Thyroid gland (tissue), 4 donors: ENCODE data around the gene CMPK1. TPM values are rescaled to one million over a fixed set of nuclear protein-coding genes. Genes with fewer than 3 reads are reported as not detected.
"Not testable (repeated sequence)": the region's sequence is repeated elsewhere in the genome, so short reads cannot be mapped to it uniquely, and the experiment has no call there.

Experiments
- DNase-seq, 2 donors: peaks; one replicate each; pipeline ENCODE4 v3.0.0-alpha.2; 2019
- H3K27ac ChIP-seq, 3 donors: fragments of 200-600 bp; sonication (generic); 1 replicate in 2 of 3; 2 replicates in 1 of 3; pipeline ENCODE4 v1.5.1; 2016 to 2019; ENCODE audit warnings: mild to moderate bottlenecking in 1 of 3, moderate library complexity in 1 of 3
- H3K27me3 ChIP-seq: fragments of 200-600 bp; sonication (generic); one replicate; pipeline ENCODE4 v1.5.1; 2019
- H3K36me3 ChIP-seq, 2 donors: fragments of 200-600 bp; sonication (generic); one replicate each; pipeline ENCODE4 v1.5.1; 2016 to 2019
- H3K4me1 ChIP-seq, 2 donors: fragments of 200-600 bp; sonication (generic); one replicate each; pipeline ENCODE4 v1.5.1; 2017 to 2019
- H3K4me3 ChIP-seq, 3 donors: fragments of 200-600 bp; sonication (generic); replicated peaks in 1 of 3; 1 replicate in 2 of 3; 2 replicates in 1 of 3; pipeline ENCODE4 v1.5.1; 2016; ENCODE audit warnings: mild to moderate bottlenecking in 1 of 3
- H3K9me3 ChIP-seq: fragments of 200-600 bp; sonication (generic); one replicate; pipeline ENCODE4 v1.5.1; 2017
- CTCF ChIP-seq, 6 experiments: fragments of 200-600 bp in 3 of 6; fragments of 450-650 bp in 3 of 6; sonication (generic) in 3 of 6; IDR thresholded peaks; one replicate each; pipeline ENCODE4 v1.5.1; 2016 to 2019; ENCODE audit warnings: antibody characterized with exemption in 6 of 6, mild to moderate bottlenecking in 2 of 6, inconsistent platforms in 1 of 6, moderate library complexity in 1 of 6
- POLR2A ChIP-seq, 2 donors: fragments of 450-650 bp; IDR thresholded peaks; one replicate each; pipeline ENCODE4 v1.6.1; 2017; ENCODE audit warnings: antibody characterized with exemption in 2 of 2, mild to moderate bottlenecking in 2 of 2, moderate library complexity in 1 of 2
- WGBS, 2 donors: methylation state at CpG; one replicate each; pipeline ENCODE4 v1.1.5; 2017; 5-methylcytosine and 5-hydroxymethylcytosine counted together
- intact Hi-C: fragments of 100-400 bp; cut with DNase I; formaldehyde crosslinking; loops from one replicate; pipeline ENCODE4 v1.15.1; 2023
- total RNA-seq, 4 donors: library from RNA; depleted of rRNA; stranded (reverse); fragments of >200 nt; gene quantifications; one replicate each; pipeline ENCODE4 v1.2.3, GENCODE V29; 2016

Gene CMPK1
- total RNA-seq, 4 donors from 2014 or later, result 122 to 147 (median 134) TPM

DNA sequence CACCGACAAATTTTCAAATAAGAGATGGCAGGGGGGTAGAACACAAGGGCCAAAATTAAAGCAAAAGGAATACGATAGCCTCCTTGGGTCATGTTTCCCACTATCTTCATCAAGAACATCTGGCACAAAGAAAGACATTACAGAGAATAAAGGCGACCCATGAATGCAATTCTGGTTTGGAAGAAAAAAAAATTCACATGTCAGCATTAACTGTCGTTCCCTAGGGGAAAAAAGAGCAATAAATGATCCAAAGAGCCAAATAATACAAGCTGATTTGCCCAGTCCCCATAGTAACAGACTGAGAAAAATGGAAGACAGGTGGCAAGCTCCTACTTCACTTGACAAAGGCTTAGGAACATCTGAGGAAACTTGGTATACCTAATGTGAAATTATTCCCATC, 24.2 kb upstream of the CMPK1 start:
- WGBS, 2 donors, result 91% methylated on average over 4 of the region's 4 CpGs
- H3K4me3 ChIP-seq, result no peak overlapping the region
- no peaks in the 10 kb centered on the region for H3K9me3 ChIP-seq
- intact Hi-C loops, result no loop called here
- TF ChIP-seq POLR2A (IDR thresholded peaks at IDR 0.05) (no peak), CTCF (IDR thresholded peaks at IDR 0.05) (no peak)
- H3K27ac ChIP-seq, result no peak overlapping the region
- no peaks in the 10 kb centered on the region for H3K36me3 ChIP-seq
- H3K27me3 ChIP-seq, result no peaks in the 10 kb centered on the region
- peaks cover 6% of the 10 kb centered on the region in 2 donors for H3K4me1 ChIP-seq
- no peak for DNase-seq

DNA sequence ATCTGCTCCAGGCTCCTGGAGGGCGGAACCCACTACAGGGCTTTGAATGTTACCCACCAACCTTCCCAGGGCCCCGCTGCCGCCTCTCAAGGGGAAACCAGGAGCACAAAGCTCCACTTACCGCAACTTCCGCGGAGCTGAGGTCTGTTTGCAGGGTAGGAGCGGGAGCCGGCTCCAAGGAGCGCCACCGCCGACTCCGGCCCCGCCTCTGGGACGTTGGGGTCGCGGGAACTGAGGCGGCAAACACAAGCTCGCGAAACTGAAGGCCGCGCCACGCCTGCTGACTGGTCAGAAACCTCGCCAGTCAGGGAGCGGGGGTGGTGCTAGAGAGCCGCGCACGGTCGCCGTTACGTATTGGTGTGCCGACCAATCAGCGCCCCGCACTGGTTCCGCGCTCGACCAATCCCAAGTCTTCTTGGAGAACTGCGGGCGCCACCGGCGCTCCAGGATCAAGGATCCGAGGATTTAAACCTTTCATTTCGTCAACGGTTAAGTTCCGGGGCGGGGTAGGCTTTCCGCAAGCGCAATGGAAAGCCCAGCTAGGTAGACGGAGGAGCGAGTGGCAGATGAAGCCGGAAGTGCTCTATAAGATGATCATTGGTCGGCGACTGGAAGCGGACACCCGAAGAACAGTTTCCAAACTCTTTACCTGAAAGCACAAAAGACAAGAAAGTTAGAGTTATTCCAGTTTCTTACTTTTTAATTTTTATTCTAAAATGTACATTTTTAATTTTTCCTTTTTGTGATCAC, 19.5 kb upstream of the CMPK1 start, which contains the start of gene STIL:
STIL (minus strand) TSS at position 233 of the 750 bp plus-strand sequence. CDS start 3,828 bp downstream, outside the sequence.
- no peaks in the 10 kb centered on the region for H3K27me3 ChIP-seq
- peak; percentile 99 for DNase-seq
- H3K4me3 ChIP-seq, result peak within 1 kb of the TSS; percentile 47 to 66 (median 50)
- no peaks in the 10 kb centered on the region for H3K9me3 ChIP-seq
- H3K4me1 ChIP-seq, result peaks cover 6% of the 10 kb centered on the region in 2 donors
- intact Hi-C loops, result no loop called here
- WGBS, 2 donors, result 1% methylated on average over 39 to 49 of the region's 54 CpGs
- TF ChIP-seq POLR2A (IDR thresholded peaks at IDR 0.05), result peak in 1 of 2 donors; percentile 71
- no peak for TF ChIP-seq CTCF (IDR thresholded peaks at IDR 0.05)
- H3K36me3 ChIP-seq, result no peaks in the 10 kb centered on the region
- peak within 1 kb of the TSS; percentile 15 to 76 (median 46) for H3K27ac ChIP-seq

DNA sequence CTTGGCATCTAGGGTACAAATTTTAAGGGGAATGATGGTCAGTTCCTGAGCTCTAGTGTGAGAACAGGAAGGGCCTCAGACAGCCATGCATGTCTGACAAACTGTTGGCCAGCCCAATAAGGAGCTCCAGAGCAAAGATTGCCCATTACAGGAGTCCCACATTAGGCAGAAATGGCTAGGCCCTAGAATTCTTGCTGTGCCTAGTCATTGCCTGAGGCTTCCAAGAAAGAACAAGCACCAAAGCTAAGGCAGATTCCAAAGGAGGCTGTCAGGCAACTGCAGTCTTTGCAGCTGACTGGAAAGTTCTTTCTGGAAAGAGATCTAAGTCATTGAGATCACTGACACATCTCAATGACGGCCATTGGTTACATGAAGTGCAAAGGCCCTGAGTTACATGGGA, 15.7 kb upstream of the CMPK1 start:
- H3K27me3 ChIP-seq, result no peaks in the 10 kb centered on the region
- no peaks in the 10 kb centered on the region for H3K36me3 ChIP-seq
- no peak overlapping the region for H3K27ac ChIP-seq
- H3K4me1 ChIP-seq, result peaks cover 6% of the 10 kb centered on the region in 2 donors
- intact Hi-C loops, result no loop called here
- DNase-seq, result no peak
- no peak overlapping the region for H3K4me3 ChIP-seq
- H3K9me3 ChIP-seq, result no peaks in the 10 kb centered on the region
- WGBS, 2 donors, result 67 to 81% methylated on average over 1 of the region's 1 CpG
- TF ChIP-seq CTCF (IDR thresholded peaks at IDR 0.05) (no peak), POLR2A (IDR thresholded peaks at IDR 0.05) (no peak)

DNA sequence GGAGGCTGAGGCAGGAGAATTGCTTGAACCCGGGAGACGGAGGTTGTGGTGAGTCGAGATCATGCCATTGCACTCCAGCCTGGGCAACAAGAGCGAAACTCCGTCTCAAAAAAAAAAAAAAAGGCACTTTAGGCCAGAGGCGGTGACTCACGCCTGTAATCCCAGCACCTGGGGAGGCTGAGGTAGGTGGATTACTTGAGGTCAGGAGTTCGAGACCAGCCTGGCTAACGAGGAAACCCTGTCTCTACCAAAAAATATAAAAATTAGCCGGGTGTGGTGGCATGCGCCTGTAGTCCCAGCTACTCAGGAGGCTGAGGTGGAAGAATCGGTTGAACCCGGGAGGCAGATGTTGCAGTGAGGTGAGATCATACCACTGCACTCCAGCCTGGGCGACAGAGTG, 13.6 kb upstream of the CMPK1 start:
- H3K9me3 ChIP-seq, DNase-seq, H3K27me3 ChIP-seq, H3K4me3 ChIP-seq, H3K4me1 ChIP-seq, intact Hi-C loops, H3K27ac ChIP-seq, H3K36me3 ChIP-seq: not testable (repeated sequence)
- 91 to 96% methylated on average over 14 of the region's 14 CpGs for WGBS, 2 donors

DNA sequence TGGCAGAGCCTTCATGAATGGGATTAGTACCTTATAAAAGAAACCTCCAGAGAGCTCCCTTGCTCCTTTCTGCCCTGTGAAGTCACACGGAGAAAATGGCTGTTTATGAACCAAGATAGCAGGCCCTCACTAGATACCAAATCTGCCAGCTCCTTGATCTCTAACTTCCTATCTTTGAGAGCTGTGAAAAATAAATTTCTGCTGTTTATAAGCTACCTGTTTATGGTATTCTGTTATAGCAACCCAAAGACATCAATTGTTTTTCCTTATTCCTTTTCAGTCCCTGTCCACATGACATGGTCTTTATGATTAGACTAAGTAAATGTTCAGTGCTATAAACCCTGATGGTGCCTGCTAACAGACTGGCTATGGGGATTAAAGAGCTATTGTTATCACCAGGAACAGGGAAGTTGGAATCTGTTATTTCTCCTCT, 10.0 kb upstream of the CMPK1 start:
- intact Hi-C loops, result no loop called here
- no peak overlapping the region for H3K4me3 ChIP-seq
- 39 to 41% methylated on average over 1 of the region's 1 CpG for WGBS, 2 donors
- no peaks in the 10 kb centered on the region for H3K36me3 ChIP-seq
- H3K9me3 ChIP-seq, result no peaks in the 10 kb centered on the region
- no peaks in the 10 kb centered on the region for H3K27me3 ChIP-seq
- TF ChIP-seq POLR2A (IDR thresholded peaks at IDR 0.05) (no peak), CTCF (IDR thresholded peaks at IDR 0.05) (no peak)
- H3K27ac ChIP-seq, result no peak overlapping the region
- DNase-seq, result no peak
- H3K4me1 ChIP-seq, result no peaks in the 10 kb centered on the region
